G401 (cell line): ENCODE results near the gene KCNN1. TPM values are rescaled to one million over a fixed set of nuclear protein-coding genes. Genes with fewer than 3 reads are reported as not detected.

Experiments
- DNase-seq: peaks from one replicate; pipeline ENCODE4 v3.0.0-alpha.2; 2015; ENCODE audit warnings: low spot score
- in situ Hi-C: cut with HindIII; loops from 2 replicates; pipeline ENCODE4 v1.10.0; 2016; ENCODE audit warnings: low sequenced_read_pairs, mixed read lengths
- total RNA-seq: library from RNA; depleted of rRNA; stranded (reverse); fragments of >200 nt; shearing (Covaris generic); gene quantifications from 2 replicates; pipeline ENCODE4 v1.2.3, GENCODE V29; 2014

Gene KCNN1
- total RNA-seq, 1 experiment from 2014 or later, result 16.0 TPM

DNA sequence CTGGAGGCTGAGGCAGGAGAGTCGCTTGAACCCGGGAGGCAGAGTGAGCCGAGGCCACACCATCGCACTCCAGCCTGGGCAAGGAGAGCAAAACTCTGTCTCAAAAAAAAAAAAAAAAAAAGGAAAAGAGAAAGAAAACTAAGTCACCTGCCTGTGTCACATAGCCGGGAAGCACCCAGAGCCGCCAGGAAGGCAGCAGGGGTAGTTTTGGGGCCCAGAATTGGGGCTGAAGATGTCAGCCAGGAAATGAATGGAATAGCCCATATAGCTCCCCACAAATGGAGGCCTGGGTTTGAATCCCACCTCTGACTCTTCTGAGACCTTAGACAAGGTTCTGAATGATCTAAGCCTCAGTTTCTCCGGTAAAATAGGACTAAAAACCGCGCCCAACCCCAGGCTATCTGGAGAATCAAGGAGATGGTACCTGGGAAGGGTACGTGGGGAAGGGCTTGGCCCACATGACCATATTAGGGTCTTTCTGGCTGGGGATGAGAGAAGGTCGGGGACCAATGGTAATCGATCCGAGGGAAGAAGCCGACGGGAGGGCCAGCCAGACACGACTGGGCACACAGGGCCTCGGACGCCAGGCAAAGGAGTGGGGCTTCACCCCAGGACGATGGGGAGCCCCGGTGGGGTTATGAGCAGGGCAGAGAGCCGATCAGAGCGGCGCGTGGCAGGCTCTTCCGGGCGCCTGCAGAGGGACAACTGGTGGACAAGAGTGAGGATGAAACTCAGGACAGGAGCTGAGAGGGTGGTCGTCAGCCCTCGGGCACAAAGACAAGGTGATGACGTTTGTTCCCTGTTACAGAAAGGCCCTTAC is 19.7 kb upstream of the KCNN1 start:
- in situ Hi-C loops, result no loop called here
- DNase-seq, result no peak

DNA sequence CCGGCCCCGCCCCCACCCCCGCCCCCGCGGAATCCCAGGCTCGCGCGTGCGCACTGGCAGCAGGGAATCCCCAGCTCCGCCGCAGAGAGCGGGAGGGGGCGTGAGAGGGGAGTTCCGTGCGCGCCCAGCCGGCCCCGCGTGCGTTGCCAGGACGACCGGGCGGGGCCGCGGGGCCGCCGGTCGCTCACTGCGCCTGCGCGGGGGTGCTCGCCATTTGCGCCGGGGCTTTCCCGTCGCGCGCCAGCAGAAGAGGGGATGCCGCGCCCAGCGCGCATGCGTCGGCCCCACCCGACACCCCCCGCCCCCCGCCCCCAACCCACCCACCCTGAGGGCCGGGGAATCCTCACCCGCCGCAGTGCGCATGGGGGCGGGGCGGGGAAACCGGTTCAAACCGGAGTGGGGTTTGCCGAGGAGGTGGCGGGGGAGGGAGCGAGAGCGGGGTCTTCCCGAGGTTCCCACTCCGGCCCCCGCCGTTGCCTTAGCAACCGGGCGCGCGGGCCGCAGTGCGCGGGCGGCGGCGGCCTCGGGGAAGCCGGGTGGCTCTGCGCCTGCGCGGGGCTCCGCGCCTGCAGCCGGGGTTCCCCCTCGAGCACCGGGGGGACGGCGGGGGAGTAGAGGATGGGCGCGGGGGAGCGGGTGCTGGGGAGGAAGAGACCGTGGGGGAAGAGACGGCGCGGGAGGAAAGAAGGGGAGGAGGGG is 18.9 kb upstream of the KCNN1 start:
- DNase-seq, result peak; percentile 87
- in situ Hi-C loops, result no loop called here

DNA sequence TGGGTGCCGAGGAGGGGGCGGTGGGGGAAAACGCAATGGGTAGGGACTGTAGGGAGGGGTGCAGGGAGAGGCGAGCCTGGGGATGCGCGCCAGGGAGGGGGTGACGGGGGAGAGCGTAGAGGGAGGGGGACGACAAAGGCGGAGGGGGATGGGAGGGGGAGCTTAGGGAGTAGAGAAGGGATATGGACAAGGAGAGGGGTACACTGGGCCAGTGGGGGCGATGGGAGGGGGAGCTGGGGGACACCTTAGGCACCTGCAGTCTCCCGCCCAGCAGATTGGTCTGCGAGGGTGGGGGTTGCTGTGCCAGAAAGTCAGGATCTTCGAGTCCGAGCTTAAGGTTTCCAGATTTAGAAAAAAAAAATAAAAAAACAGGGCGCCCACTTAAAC is 18.4 kb upstream of the KCNN1 start:
- no peak for DNase-seq

DNA sequence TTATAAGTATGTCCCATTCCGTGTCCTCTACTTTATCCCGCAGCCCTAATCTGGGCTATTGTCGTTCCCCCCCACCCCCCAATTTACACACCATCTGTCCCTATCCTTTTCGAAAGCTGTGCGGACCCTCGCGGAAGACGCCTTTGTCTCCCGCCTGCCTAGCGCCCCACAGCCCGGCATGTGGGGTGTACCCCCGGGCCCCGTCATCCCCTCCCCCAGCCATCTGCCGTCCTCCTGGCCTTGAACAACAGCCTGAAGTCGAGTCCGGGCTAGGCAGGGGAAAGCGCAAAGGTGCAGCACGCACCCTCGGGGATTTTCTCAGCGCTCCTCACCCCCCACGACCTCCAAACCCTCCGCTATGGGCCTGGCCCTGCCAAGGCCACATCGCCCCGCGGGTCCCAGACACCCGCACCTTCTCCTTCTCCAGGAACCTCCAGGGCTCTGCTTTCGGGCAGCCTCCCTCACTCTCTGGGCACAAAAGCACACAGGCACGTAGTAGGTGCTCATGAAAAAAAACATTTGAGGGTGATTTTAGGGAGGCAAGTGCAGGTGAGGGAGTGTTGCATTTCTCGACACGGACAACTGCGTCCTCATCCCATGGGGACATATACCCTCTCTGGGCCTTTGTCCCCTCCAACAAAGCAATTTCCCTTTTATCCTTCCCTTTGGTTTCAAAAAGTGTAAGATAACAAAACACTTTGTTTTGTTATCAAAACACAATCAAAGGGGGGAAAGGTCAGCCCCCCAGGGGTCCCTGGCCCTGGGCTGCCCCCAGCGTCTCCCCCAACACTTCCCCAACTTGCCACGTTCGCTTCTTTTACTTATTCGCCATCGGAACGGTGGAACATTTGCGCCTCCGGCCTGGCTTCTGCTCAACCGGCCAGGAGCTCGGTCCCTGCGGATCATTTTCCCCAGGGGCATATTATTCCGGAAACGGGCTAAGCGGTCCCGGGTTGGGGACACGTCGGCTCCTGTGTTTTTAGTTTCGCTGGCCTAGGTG is 17.7 kb upstream of the KCNN1 start:
- in situ Hi-C loops, result no loop called here
- DNase-seq, result no peak

More for the DNA sequence above, 18.4 kb upstream of the KCNN1 start:
- in situ Hi-C loops, result no loop called here

DNA sequence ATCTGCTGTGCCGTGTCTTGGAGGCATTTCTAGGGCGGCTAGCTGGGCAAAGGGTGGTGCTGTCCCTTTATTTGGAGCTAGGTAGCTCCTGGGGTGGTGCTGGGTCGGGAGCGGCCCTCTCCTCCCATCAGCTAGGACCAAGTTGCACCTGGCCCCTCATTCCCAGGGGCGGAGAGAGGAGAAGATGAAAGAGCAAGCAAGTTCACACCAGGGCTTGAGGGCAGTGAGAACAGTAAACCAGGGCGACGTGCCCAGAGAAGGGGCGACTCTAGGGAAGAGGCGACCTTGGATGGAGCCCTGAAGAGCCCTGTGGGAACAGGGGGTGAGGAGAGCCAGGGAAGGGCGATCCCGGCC is 17.0 kb upstream of the KCNN1 start:
- in situ Hi-C loops, result loop anchor here (5.0 kb wide), 1 partner anchor 42 kb away; no protein-coding TSS in a partner anchor
- no peak for DNase-seq

DNA sequence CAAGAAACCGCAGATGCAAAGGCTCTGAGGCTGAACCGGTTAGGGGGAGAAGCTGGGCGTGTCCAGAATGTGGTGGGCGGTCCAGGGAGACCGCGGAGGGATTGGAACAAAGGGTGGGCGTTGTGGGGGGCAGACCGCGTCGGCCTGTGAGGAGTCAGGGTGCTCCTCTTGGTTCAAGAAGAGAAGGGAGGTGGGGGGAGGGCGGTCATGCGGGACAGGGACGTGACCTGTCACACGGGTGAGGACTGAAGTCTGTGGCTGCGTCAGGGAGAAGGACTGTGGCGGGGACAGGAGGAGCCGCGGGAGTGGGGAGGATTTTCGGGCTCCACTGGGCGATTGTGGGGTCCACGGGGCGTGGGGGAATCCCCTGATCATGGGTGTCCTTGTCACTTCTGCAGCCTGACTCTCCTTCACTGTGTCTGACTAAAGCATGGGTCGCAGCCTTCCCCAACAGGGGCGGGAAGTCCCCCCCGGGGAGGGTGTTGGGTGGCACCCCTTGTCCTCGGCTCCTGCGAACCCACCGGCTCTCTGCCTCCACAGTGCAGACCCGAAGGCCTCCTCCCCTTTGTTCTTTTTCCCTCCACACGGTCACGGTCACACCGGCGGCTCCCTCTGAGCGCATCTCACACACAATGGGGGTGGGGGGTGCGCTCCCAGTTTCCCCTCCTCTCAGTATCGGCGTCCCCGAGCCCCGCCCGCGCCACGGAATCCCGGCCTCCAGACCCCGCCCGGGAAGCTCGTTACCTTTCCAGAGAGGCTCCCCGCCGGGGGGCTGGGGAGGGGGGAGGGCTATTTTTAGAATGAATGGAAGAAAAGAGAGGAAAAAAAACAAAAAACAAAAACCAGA is 16.4 kb upstream of the KCNN1 start:
- DNase-seq, result no peak
- in situ Hi-C loops, result loop anchor here (5.0 kb wide), 1 partner anchor 42 kb away; no protein-coding TSS in a partner anchor

DNA sequence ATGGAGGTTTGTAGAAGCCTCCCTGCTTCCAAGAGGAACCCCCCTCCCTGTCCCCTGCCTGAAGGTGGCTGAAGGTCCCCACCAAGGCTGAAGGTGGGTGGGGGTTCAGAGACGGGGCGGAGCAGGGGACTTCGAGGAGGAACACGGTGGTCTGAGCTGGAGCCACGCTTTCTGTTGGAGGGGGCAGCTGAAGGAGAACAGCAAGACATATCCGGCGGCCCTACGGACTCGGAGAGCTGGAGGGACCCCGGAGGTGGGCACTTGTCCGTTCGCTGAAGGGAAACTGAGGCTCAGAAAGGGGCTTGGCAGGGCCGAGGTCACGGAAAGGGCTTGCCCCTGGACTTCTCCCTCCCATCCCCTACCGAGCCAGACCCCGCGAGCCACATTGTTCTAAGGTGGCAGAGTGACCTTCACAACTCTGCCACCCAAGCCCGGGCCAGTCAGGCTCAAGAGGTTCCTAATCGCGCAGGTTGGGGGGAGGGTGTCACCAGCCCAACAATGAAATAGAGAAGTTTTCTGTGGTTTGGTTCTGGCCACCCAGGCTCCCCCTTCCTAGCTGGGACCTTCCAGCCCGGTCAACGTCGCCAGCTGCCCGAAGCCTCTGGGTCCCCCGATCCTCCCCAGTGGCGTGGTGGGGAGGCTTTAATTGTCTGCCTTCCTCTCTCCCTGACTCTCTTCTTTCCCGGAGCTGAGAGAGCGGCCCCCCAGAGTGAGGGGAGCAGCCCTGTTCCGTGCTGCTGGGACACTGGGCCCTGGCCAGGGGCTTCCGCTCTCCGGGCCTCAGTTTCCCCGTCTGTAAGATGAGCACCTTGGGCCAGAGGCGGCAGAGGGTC is 15.5 kb upstream of the KCNN1 start:
- no peak for DNase-seq
- in situ Hi-C loops, result loop anchor here (5.0 kb wide), 1 partner anchor 41 kb away; no protein-coding TSS in a partner anchor

DNA sequence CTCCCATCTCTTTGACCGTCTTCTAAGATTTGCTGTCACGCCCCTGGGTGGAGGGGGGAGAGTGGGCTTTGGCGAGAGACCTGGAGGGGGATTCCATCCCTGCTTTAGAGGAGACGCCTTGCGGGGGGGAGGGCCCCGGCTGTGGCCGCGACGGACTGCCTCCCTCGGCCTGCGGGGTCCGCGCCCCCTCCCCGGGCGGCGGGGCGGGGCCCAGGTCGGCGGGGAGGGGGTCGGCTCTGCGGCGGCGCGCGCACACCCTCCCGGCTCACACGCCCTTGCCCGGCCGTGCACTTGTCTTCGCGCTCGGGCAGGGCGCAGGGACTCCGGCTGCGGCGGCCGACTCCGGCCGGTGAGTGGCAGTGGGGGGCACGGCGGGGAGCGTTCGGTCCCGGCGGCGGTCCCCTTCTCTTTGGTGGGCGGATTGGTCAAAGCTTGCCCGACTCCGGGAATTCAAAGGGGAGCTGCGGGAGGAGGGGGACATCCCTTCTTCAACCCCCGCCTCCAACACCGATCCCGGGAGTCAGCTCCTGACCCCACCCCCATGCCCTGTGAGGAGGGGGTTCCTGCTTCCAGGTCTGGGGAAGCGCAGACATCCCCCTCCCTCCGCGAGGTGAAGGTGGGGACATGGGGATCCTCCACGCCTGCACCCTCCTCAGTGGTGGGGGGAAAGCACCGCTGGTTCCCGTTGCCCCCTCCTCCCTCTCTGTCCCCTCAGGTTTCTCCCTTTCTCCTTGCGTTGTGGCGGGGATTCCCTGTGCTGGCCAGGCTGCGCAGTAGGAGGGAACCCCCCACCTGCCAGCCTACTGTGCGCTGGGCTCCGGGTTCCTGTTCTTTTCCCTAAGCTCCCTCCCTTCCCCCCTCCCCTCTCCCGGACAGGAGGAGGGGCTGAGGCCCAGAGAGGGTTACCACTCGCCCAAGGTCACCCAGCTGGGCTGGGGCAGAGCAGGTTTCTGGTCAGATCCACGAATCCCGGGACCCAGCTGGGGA is 14.6 kb upstream of the KCNN1 start:
- DNase-seq, result no peak
- in situ Hi-C loops, result loop anchor here (5.0 kb wide), 1 partner anchor 40 kb away; no protein-coding TSS in a partner anchor

DNA sequence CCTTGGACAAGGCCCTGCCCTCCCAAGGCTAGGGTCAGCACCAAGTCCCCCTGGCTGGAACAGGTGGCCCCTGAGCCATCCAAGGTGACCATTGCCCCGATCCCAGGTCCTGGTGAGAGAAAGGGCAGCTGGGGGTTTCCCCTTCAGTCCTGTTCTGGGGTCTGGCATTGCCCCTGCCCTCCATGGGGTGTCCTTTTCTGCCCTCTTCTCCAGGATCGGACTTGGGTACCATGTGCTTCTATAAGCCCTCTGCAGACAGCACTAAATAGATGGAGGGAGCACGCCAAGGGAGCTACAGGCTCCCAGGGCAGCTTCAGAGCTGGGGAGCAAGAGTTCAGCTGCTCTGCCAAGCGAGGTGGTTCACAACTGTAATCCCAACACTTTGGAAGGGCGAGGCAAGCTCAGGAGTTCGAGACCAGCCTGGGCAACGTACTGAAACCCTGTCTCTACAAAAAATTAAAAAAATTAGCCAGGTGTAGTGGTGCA is 13.5 kb upstream of the KCNN1 start:
- in situ Hi-C loops, result loop anchor here (5.0 kb wide), 1 partner anchor 39 kb away; no protein-coding TSS in a partner anchor
- no peak for DNase-seq

DNA sequence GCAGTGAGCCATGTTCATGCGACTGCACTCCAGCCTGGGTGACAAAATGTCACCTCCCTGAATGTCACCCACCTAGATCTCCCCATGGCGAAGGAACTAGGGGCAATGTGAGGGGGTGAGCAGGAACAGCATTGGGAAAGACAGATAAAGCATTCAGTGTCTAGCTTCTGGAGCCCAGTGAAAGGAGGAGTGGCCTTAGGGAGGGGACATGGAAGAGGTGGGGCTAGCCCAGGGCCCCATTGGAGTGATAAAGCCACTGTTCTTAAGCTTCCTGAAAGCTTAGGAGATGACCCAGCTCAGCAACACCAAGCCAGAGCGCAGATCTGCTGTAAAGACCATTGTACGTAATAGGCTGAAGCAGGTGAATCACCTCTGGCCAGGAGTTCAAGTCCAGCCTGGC is 13.0 kb upstream of the KCNN1 start:
- DNase-seq, result no peak

DNA sequence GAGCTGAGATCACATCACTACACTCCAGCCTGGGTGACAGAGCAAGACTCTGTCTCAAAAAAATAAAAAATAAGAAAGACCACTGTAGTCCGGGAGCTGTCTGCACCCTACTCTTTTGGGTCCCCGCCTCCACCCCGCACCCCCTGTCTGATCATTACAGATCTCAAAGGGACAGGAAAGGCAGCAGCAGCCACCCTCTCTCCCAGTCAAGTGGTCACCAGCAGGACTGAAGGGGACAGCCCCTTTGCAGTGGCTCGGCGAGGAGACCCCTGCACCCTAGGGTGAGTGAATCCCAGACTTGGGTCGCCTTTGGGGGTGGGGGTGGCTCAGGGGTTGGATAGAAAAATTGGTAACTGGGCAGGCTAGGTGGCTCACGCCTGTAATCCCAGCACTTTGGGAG is 12.5 kb upstream of the KCNN1 start:
- no peak for DNase-seq
- in situ Hi-C loops, result loop anchor here (5.0 kb wide), 1 partner anchor 38 kb away; no protein-coding TSS in a partner anchor

More for the DNA sequence above, 13.0 kb upstream of the KCNN1 start:
- in situ Hi-C loops, result loop anchor here (5.0 kb wide), 1 partner anchor 38 kb away; no protein-coding TSS in a partner anchor

DNA sequence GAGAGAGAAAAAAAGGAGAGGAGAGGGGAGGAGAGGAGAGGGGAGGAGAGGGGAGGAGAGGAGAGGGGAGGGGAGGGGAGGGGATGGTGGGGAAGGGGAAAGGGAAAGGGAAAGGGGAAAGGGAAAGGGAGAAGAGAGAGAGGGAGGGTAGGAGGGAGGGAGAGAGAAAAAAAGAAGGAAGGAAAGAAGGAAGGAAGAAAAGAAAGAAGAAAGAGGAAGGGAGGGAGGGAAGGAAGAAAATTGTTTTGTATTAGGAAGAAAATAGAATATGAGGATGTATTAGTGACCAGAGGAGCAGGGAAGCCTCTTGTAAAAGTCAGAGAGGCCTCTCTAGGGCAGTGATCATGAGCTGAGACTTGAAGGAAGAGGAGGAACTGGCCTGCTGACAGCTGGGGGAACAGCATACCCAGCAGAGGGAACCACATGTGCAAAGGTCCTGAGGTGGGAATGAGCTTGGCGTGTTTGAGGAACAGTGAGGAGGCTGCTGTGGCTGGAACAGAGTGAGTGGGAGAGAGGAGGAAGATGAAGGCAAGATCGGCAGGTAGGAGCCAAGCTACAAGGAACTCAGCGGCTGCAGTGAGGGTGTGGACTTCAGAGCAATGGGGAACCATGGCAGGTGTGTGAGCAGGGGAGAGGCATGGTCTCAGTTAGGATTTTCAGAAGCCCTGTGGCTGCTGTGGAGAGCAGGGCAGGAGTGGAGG is 9.6 kb upstream of the KCNN1 start:
- no peak for DNase-seq
- in situ Hi-C loops, result no loop called here

DNA sequence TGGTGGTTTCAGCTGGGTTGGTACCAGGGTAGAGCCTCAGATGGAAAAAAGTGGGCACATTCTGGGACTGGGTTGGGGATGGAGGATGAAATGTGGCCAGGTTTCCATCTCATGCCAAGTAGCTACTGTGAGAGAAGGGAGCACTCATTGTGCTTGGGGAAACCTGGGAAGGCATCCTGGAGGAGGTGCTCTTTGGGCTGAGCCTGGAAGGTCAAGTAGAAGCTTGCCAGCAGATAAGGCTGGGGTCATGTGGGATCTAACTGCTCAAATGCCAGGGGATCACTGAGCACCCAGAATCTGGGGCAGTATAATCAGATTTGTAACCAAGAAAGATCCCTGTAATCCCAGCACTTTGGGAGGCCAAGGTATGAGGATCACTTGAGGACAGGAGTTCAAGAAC is 9.0 kb upstream of the KCNN1 start:
- in situ Hi-C loops, result no loop called here
- no peak for DNase-seq

DNA sequence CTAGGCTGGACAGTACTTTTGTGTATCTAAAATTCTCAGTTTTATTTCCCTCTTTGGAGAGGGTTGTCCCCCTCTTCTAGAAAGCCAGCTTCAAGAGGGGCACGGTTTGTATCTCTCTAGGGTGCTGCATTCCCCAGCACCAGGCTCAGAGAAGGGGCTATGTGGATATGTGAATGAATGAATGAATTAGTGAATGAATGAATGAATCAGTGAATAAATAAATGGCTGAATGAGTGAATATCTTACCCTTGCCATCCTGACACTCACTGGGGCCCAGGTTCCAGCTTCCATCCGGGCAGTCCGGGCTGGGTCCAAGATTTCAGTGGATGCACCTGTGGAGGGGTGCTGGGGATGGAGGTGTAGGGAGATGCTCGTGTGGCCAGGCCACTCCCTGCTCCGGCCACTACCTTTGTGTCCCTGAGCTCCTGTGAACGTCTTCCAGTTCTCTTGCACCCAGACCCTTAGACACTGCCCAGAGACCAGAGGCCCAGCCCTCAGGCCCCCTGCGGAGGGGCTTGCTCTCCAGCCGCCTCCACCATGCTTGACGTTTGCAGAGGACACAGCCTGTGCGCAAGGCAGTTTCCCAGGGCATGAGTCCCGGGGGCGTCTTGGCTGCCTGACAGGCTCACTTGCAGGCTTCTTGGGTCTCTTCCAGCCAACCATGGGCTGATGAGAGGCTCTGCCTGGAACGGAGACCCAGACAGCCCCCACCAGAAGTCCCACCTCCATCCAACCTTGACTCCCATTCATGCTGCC is 2.8 kb upstream of the KCNN1 start:
- in situ Hi-C loops, result no loop called here

More for the DNA sequence above, 2.8 kb upstream of the KCNN1 start:
- no peak for DNase-seq
